SK-N-SH treated with all-trans-retinoic acid at 6 μM for 48 hours (cell line): ENCODE measurements around the gene HLTF.
A peak's percentile ranks its signal among the peaks of the same experiment; 100 is the strongest.

Experiments used
- ATAC-seq: fragments of 200-7000 bp; cut with Tn5 transposase; 3 replicates; pipeline ENCODE4 v1.9.1; 2020; ENCODE audit warnings: mild to moderate bottlenecking, moderate library complexity
- ARNTL ChIP-seq: fragments of 450-650 bp; formaldehyde crosslinking; IDR thresholded peaks from 2 replicates; pipeline ENCODE4 v1.5.0; 2020; ENCODE audit warnings: low read depth, mild to moderate bottlenecking, moderate library complexity, borderline replicate concordance
- BACH2 ChIP-seq: fragments of 250-450 bp; sonication (Bioruptor Pico); IDR thresholded peaks from 2 replicates; pipeline ENCODE4 v1.9.0; 2021; ENCODE audit warnings: mild to moderate bottlenecking, borderline replicate concordance
- CREB5 ChIP-seq: fragments of 250-450 bp; sonication (Bioruptor Pico); IDR thresholded peaks from 2 replicates; pipeline ENCODE4 v1.5.1; 2020; ENCODE audit warnings: low read depth, mild to moderate bottlenecking, moderate library complexity
- CSDC2 ChIP-seq: fragments of 250-450 bp; sonication (Bioruptor Pico); IDR thresholded peaks from 2 replicates; pipeline ENCODE4 v1.5.0; 2020; ENCODE audit warnings: mild to moderate bottlenecking, moderate library complexity
- CSRNP3 ChIP-seq: fragments of 250-450 bp; sonication (Bioruptor Pico); IDR thresholded peaks from 2 replicates; pipeline ENCODE4 v1.5.1; 2021; ENCODE audit warnings: mild to moderate bottlenecking, moderate library complexity
- ESRRG ChIP-seq: fragments of 250-450 bp; sonication (Bioruptor Pico); IDR thresholded peaks from 2 replicates; pipeline ENCODE4 v1.6.1; 2021; ENCODE audit warnings: mild to moderate bottlenecking
- GLIS3 ChIP-seq: fragments of 250-450 bp; sonication (Bioruptor Pico); IDR thresholded peaks from 2 replicates; pipeline ENCODE4 v1.5.0; 2020; ENCODE audit warnings: mild to moderate bottlenecking, moderate library complexity
- ISL1 ChIP-seq: fragments of 250-450 bp; sonication (Bioruptor Pico); IDR thresholded peaks from 2 replicates; pipeline ENCODE4 v2.1.2; 2022; ENCODE audit warnings: mild to moderate bottlenecking, moderate library complexity
- OSR1 ChIP-seq: fragments of 250-450 bp; sonication (Bioruptor Pico); IDR thresholded peaks from 2 replicates; pipeline ENCODE4 v1.8.0; 2022; ENCODE audit warnings: moderate library complexity, mild to moderate bottlenecking, inconsistent platforms
- PATZ1 ChIP-seq: fragments of 250-450 bp; sonication (Bioruptor Pico); IDR thresholded peaks from 2 replicates; pipeline ENCODE4 v1.8.0; 2020; ENCODE audit warnings: mild to moderate bottlenecking, moderate library complexity, borderline replicate concordance
- POU6F1 ChIP-seq: fragments of 250-450 bp; sonication (Bioruptor Pico); IDR thresholded peaks from 2 replicates; pipeline ENCODE4 v1.8.0; 2021; ENCODE audit warnings: low read depth, mild to moderate bottlenecking, moderate library complexity, borderline replicate concordance
- PPARA ChIP-seq: fragments of 250-450 bp; sonication (Bioruptor Pico); IDR thresholded peaks from 2 replicates; pipeline ENCODE4 v1.5.0; 2020; ENCODE audit warnings: mild to moderate bottlenecking, borderline replicate concordance
- RARB ChIP-seq: fragments of 250-450 bp; sonication (Bioruptor Pico); IDR thresholded peaks from 2 replicates; pipeline ENCODE4 v1.8.0; 2021; ENCODE audit warnings: mild to moderate bottlenecking, moderate library complexity
- SNAI2 ChIP-seq: fragments of 250-450 bp; sonication (Bioruptor Pico); IDR thresholded peaks from 2 replicates; pipeline ENCODE4 v1.5.0; 2020; ENCODE audit warnings: mild to moderate bottlenecking, moderate library complexity
- TCF4 ChIP-seq: fragments of 250-450 bp; sonication (Bioruptor Pico); IDR thresholded peaks from 2 replicates; pipeline ENCODE4 v1.8.0; 2021; ENCODE audit warnings: mild to moderate bottlenecking, moderate library complexity, borderline replicate concordance
- TOX ChIP-seq: fragments of 250-450 bp; sonication (Bioruptor Pico); IDR thresholded peaks from 2 replicates; pipeline ENCODE4 v1.8.0; 2021; ENCODE audit warnings: mild to moderate bottlenecking, moderate library complexity, borderline replicate concordance
- TSHZ2 ChIP-seq: fragments of 250-450 bp; sonication (Bioruptor Pico); IDR thresholded peaks from 2 replicates; pipeline ENCODE4 v1.5.0; 2020; ENCODE audit warnings: mild to moderate bottlenecking, moderate library complexity
- ZC3H10 ChIP-seq: fragments of 250-450 bp; sonication (Bioruptor Pico); IDR thresholded peaks from 2 replicates; pipeline ENCODE4 v1.5.1; 2021; ENCODE audit warnings: mild to moderate bottlenecking, moderate library complexity
- ZFP3 ChIP-seq: fragments of 250-450 bp; sonication (Bioruptor Pico); IDR thresholded peaks from 2 replicates; pipeline ENCODE4 v1.5.0; 2020; ENCODE audit warnings: mild to moderate bottlenecking, moderate library complexity
- ZFP30 ChIP-seq: fragments of 450-650 bp; formaldehyde crosslinking; IDR thresholded peaks from 2 replicates; pipeline ENCODE4 v1.5.0; 2022; ENCODE audit warnings: mild to moderate bottlenecking, moderate library complexity
- ZNF565 ChIP-seq: fragments of 450-650 bp; formaldehyde crosslinking; conservative IDR thresholded peaks from 2 replicates; pipeline ENCODE4 v1.5.0; 2020; ENCODE audit warnings: low read depth, mild to moderate bottlenecking, moderate library complexity
- ZNF70 ChIP-seq: fragments of 450-650 bp; formaldehyde crosslinking; IDR thresholded peaks from 2 replicates; pipeline ENCODE4 v1.5.0; 2020; ENCODE audit warnings: mild to moderate bottlenecking, moderate library complexity
- ZNF8 ChIP-seq: fragments of 450-650 bp; formaldehyde crosslinking; IDR thresholded peaks from 2 replicates; pipeline ENCODE4 v1.5.0; 2020; ENCODE audit warnings: mild to moderate bottlenecking, moderate library complexity

The HLTF gene

GRCh38 chr3:149131589-149131988 lies 45.3 kb upstream of the HLTF start:
- no peak for TF ChIP-seq ZNF565 (CRISPR knock-in tag)
- no peak for TF ChIP-seq CSDC2 (CRISPR knock-in tag)
- TF ChIP-seq ZNF8 = no peak
- TF ChIP-seq TOX (CRISPR knock-in tag) = no peak
- TF ChIP-seq OSR1 (CRISPR knock-in tag) = no peak
- no peak for TF ChIP-seq PPARA (CRISPR knock-in tag)
- TF ChIP-seq ZNF70 (CRISPR knock-in tag) = no peak
- TF ChIP-seq RARB = no peak
- no peak for TF ChIP-seq POU6F1 (CRISPR knock-in tag)
- no peak for TF ChIP-seq SNAI2 (CRISPR knock-in tag)
- no peak for TF ChIP-seq ISL1 (CRISPR knock-in tag)
- TF ChIP-seq ZFP30 (CRISPR knock-in tag) = no peak
- no peak for TF ChIP-seq GLIS3 (CRISPR knock-in tag)
- no peak for TF ChIP-seq TCF4 (CRISPR knock-in tag)
- TF ChIP-seq ZC3H10 (CRISPR knock-in tag) = no peak
- no peak for TF ChIP-seq CSRNP3 (CRISPR knock-in tag)
- TF ChIP-seq ARNTL (CRISPR knock-in tag) = no peak
- TF ChIP-seq PATZ1 (CRISPR knock-in tag) = no peak
- TF ChIP-seq BACH2 (CRISPR knock-in tag) = no peak
- no peak for TF ChIP-seq TSHZ2
- TF ChIP-seq, all 23 proteins: peak for 0
- ATAC-seq = no peak

- peak; percentile 98 for ATAC-seq
- TF ChIP-seq CSDC2 (CRISPR knock-in tag) = 0 out of 2 replicates have a peak, but pooled peaks have one; percentile 23
- TF ChIP-seq CREB5 (CRISPR knock-in tag) = no peak
- no peak for TF ChIP-seq ARNTL (CRISPR knock-in tag)
- TF ChIP-seq ESRRG (CRISPR knock-in tag) = no peak
- TF ChIP-seq PATZ1 (CRISPR knock-in tag) = no peak
- TF ChIP-seq PPARA (CRISPR knock-in tag) = no peak
- no peak for TF ChIP-seq ZFP30 (CRISPR knock-in tag)
- no peak for TF ChIP-seq RARB
- TF ChIP-seq ZNF8 = peak; percentile 78; the same call in 1 of the 2 replicates
- no peak for TF ChIP-seq TOX (CRISPR knock-in tag)
- TF ChIP-seq OSR1 (CRISPR knock-in tag) = no peak
- TF ChIP-seq ZC3H10 (CRISPR knock-in tag) = no peak
- no peak for TF ChIP-seq ZNF565 (CRISPR knock-in tag)
- no peak for TF ChIP-seq ISL1 (CRISPR knock-in tag)
- TF ChIP-seq ZFP3 (CRISPR knock-in tag) = peak; percentile 68; the same call in 1 of the 2 replicates
- TF ChIP-seq TSHZ2 = 0 out of 2 replicates have a peak, but pooled peaks have one; percentile 7
Observed at GRCh38 chr3:149129326-149130205, 43.2 kb upstream of the HLTF start, which contains the start of gene HPS3. Gene HPS3, plus strand, starts transcription at chr3:149129638. Its CDS starts 86 bp downstream, at chr3:149129724.
